HCT116 (cell line): Measurements from ENCODE around the gene LRRC53. TPM values are rescaled to one million over a fixed set of nuclear protein-coding genes. Genes with fewer than 3 reads are reported as not detected.

Source experiments
- ATAC-seq: fragments of 200-7000 bp; cut with Tn5 transposase; 2 replicates; pipeline ENCODE4 v1.9.1; 2020; ENCODE audit warnings: mild to moderate bottlenecking, moderate library complexity
- BruUV-seq: library from RNA; stranded (reverse); fragments of 400-500 nt; replicated peaks from 2 replicates; lab custom pipeline; 2021; lab: Mats Ljungman, UMichigan
- CTCF ChIA-PET: fragments of 300-600 bp; sonication (Branson Sonifier 250); formaldehyde crosslinking; loops from one replicate; lab custom pipeline; 2021; ENCODE audit warnings: antibody characterized with exemption; lab: Charles Lee
- POLR2A ChIA-PET: fragments of 300-600, 350-600 bp; sonication (Branson Sonifier 250); formaldehyde crosslinking; loops from one replicate; lab custom pipeline; 2021; ENCODE audit warnings: antibody characterized with exemption; lab: Charles Lee
- RAD21 ChIA-PET, 2 experiments: fragments of 300-600 bp; sonication (Branson Sonifier 250); formaldehyde crosslinking; loops; one replicate each; lab custom pipeline; 2023; ENCODE audit warnings: low total read pairs in 2 of 2; ENCODE audit not compliant: uncharacterized antibody in 2 of 2, unreplicated experiment in 2 of 2, low non-redundant PET in 1 of 2; lab: Charles Lee
- DNase-seq: peaks from one replicate; pipeline ENCODE4 v3.0.0-alpha.2; 2010; ENCODE audit warnings: low read depth, low spot score
- H2AFZ ChIP-seq: fragments of 200-600 bp; shearing (Covaris generic), sonication (generic); 2 replicates; pipeline ENCODE4 v1.6.1; 2017; ENCODE audit warnings: low read depth, mixed run types, mixed read lengths, antibody characterized with exemption, low read length; ENCODE audit not compliant: poor library complexity, severe bottlenecking
- H3K27ac ChIP-seq: 2 replicates; pipeline ENCODE4 v1.5.1; 2012; ENCODE audit warnings: low read depth, low read length
- H3K27me3 ChIP-seq: fragments of 200-600 bp; sonication (generic); 2 replicates; pipeline ENCODE4 v1.6.1; 2016; ENCODE audit warnings: mixed run types, low read length, mixed read lengths; ENCODE audit not compliant: insufficient read depth
- H3K36me3 ChIP-seq, 2 experiments: fragments of 200-500 bp in 1 of 2; fragments of 200-600 bp in 1 of 2; sonication (Bioruptor generic) in 1 of 2; sonication (generic) in 1 of 2; 2 replicates each; pipeline versions ENCODE4 v1.5.1 to v1.6.1; 2014 to 2016; ENCODE audit warnings: low read length in 2 of 2, inconsistent platforms in 1 of 2, mixed read lengths in 1 of 2, mixed run types in 1 of 2; ENCODE audit not compliant: insufficient read depth in 2 of 2, control insufficient read depth in 1 of 2
- H3K4me1 ChIP-seq, 2 experiments: fragments of 200-600 bp in 1 of 2; sonication (generic) in 1 of 2; 2 replicates each; pipeline versions ENCODE4 v1.5.1 to v1.6.1; 2012 to 2017; ENCODE audit warnings: low read length in 2 of 2, inconsistent platforms in 1 of 2, mild to moderate bottlenecking in 1 of 2, mixed read lengths in 1 of 2, mixed run types in 1 of 2, moderate library complexity in 1 of 2; ENCODE audit not compliant: insufficient read depth in 2 of 2, control insufficient read depth in 1 of 2
- H3K4me2 ChIP-seq: fragments of 200-600 bp; sonication (generic); 2 replicates; pipeline ENCODE4 v1.6.1; 2017; ENCODE audit warnings: mixed run types, low read length, mixed read lengths
- H3K4me3 ChIP-seq, 2 experiments: fragments of 200-600 bp in 1 of 2; sonication (generic) in 1 of 2; replicated peaks in 1 of 2; 2 replicates each; pipeline ENCODE4 v1.5.1; 2011 to 2016; ENCODE audit warnings: low read length in 2 of 2, control low read depth in 1 of 2, low read depth in 1 of 2, mild to moderate bottlenecking in 1 of 2, mixed read lengths in 1 of 2, mixed run types in 1 of 2
- H3K79me2 ChIP-seq: fragments of 200-600 bp; sonication (generic); 2 replicates; pipeline ENCODE4 v1.6.1; 2017; ENCODE audit warnings: mild to moderate bottlenecking, mixed run types, low read length, moderate library complexity, mixed read lengths; ENCODE audit not compliant: insufficient read depth
- H3K9ac ChIP-seq: fragments of 200-600 bp; sonication (generic); 2 replicates; pipeline ENCODE4 v1.6.1; 2016; ENCODE audit warnings: low read length, mixed read lengths
- H3K9me2 ChIP-seq: fragments of 200-600 bp; sonication (generic), shearing (Covaris generic); 2 replicates; pipeline ENCODE4 v1.6.1; 2017; ENCODE audit warnings: mixed run types, mild to moderate bottlenecking, moderate library complexity; ENCODE audit not compliant: insufficient read depth
- H3K9me3 ChIP-seq, 2 experiments: fragments of 200-500 bp in 1 of 2; fragments of 200-600 bp in 1 of 2; sonication (Bioruptor generic) in 1 of 2; sonication (generic) in 1 of 2; 2 replicates each; pipeline ENCODE4 v1.6.1; 2014 to 2017; ENCODE audit warnings: low read length in 2 of 2, mixed read lengths in 2 of 2, inconsistent platforms in 1 of 2, low read depth in 1 of 2, mild to moderate bottlenecking in 1 of 2, mixed run types in 1 of 2, moderate library complexity in 1 of 2; ENCODE audit not compliant: control insufficient read depth in 1 of 2, insufficient read depth in 1 of 2
- H4K20me1 ChIP-seq: fragments of 200-600 bp; sonication (generic), shearing (Covaris generic); 2 replicates; pipeline ENCODE4 v1.6.1; 2017; ENCODE audit warnings: mixed run types, mild to moderate bottlenecking, moderate library complexity; ENCODE audit not compliant: insufficient read depth
- CBX3 ChIP-seq: IDR thresholded peaks from 2 replicates; pipeline ENCODE4 v1.6.1; 2012; ENCODE audit warnings: low read depth
- POLR2AphosphoS5 ChIP-seq: IDR thresholded peaks from 2 replicates; pipeline ENCODE4 v1.6.1; 2011; ENCODE audit warnings: mild to moderate bottlenecking, low read depth, low read length, moderate library complexity
- SIN3A ChIP-seq: IDR thresholded peaks from 2 replicates; pipeline ENCODE4 v1.6.1; 2012; ENCODE audit warnings: low read depth
- SP1 ChIP-seq: IDR thresholded peaks from 2 replicates; pipeline ENCODE4 v1.6.1; 2012; ENCODE audit warnings: low read depth
- TCF7L2 ChIP-seq: IDR thresholded peaks from 2 replicates; pipeline ENCODE4 v1.7.0; 2011; ENCODE audit warnings: borderline replicate concordance, inconsistent platforms; ENCODE audit not compliant: insufficient read depth, insufficient read length; ENCODE audit errors: extremely low read depth
- ZFX ChIP-seq: fragments of 450-650 bp; IDR thresholded peaks from 2 replicates; pipeline ENCODE4 v1.6.1; 2017
- intact Hi-C: fragments of 100-400 bp; cut with micrococcal nuclease; formaldehyde crosslinking; loops from 2 replicates; pipeline ENCODE4 v1.10.0; 2022
- total RNA-seq: library from RNA; stranded (reverse); gene quantifications from one replicate; pipeline ENCODE4 v1.2.1, GENCODE V29; 2021; ENCODE audit not compliant: unreplicated experiment

The LRRC53 gene
- total RNA-seq, 1 experiment from 2014 or later: not detected

DNA sequence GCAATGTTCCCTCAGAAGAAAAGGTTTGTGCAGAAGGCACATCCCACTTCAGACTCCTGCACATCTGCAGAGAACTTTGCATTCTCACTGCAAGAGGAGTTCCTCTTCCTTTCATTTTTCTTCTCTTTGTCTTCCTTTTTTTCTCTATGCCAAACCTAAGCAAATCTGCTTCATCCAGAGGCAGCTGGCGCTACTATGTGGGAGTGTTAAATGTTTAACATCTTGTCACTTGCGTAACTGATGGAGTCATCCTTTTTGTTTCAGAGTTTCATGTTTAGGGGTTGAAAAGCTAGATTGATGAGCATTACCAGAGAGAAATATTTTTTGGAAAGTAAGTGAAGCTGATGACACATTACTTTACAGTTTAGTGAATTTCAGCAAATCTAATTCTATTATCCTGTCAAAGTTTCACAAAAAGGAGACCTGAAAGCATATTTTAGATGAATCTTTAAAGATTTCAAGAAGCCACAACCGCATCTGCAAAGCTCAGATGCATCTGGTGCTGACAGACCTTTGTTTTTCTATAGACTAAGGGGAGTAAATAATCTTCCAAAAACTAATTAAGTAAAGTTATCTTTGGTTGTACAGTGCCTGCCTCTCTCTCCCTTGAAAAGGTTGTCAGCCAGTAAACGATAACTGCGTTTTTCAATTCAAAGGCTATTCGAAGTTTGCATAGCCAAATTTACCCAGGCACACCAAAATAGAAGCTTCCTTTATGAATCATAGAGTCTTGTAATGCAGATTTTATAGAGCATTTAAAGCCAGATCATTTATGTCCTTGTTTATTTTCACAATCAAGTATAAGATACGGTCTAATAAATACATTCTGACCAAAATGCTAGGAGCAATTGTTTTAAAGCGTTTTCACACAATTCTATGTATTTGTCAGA is 1.2 kb upstream of the LRRC53 start:
- H3K4me3 ChIP-seq: no peak overlapping the region
- ATAC-seq: no peak
- H3K4me1 ChIP-seq: no peaks in the 10 kb centered on the region
- no peak for TF ChIP-seq POLR2AphosphoS5
- TF ChIP-seq TCF7L2: no peak
- TF ChIP-seq ZFX: no peak
- TF ChIP-seq SIN3A: no peak
- TF ChIP-seq SP1: no peak
- RAD21 ChIA-PET: no interaction called here
- H3K36me3 ChIP-seq: no peaks in the 10 kb centered on the region
- CTCF ChIA-PET: no interaction called here
- intact Hi-C loops: no loop called here
- H3K9me2 ChIP-seq: no peaks in the 10 kb centered on the region
- H4K20me1 ChIP-seq: no peaks in the 10 kb centered on the region
- H3K9me3 ChIP-seq: no peaks in the 10 kb centered on the region
- H3K79me2 ChIP-seq: no peaks in the 10 kb centered on the region
- DNase-seq: no peak
- POLR2A ChIA-PET: no interaction called here
- H2AFZ ChIP-seq: no peak overlapping the region
- H3K27ac ChIP-seq: no peak overlapping the region
- H3K27me3 ChIP-seq: peaks cover 10% of the 10 kb centered on the region; the same call in 1 of the 2 replicates
- no TSS peak for BruUV-seq
- H3K9ac ChIP-seq: no peak overlapping the region
- H3K4me2 ChIP-seq: no peak overlapping the region

DNA sequence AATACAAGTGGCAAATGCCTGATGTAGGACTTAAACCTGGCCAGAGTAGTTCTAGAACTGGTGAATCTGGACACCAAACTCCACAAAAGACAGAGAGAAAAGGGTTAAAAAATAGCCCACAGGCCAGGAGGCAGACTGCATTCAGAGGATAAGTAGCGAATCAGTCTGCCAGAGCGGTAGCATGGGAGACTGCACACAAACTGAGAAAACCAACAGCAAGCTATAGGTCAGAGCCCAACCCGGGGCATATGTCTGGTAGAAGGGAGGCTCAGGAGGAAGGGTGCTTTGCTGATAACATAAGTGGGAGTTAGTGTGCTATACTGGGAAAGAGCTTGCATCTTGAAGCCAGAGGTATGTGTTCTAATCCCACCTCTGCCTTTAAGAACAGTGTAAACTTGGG is 4.0 kb downstream of the LRRC53 start:
- DNase-seq: no peak
- ChIA-PET CTCF (no interaction called here), RAD21 (no interaction called here), POLR2A (no interaction called here)
- Histone ChIP-seq H3K9me3 (no peaks in the 10 kb centered on the region), H3K9me2 (no peaks in the 10 kb centered on the region), H3K9ac (no peak overlapping the region), H3K4me1 (no peaks in the 10 kb centered on the region), H2AFZ (no peak overlapping the region), H4K20me1 (no peaks in the 10 kb centered on the region), H3K4me3 (no peak overlapping the region), H3K79me2 (no peaks in the 10 kb centered on the region), H3K27ac (no peak overlapping the region), H3K36me3 (no peaks in the 10 kb centered on the region), H3K27me3 (peaks cover 40% of the 10 kb centered on the region), H3K4me2 (no peak overlapping the region)
- no peak for ATAC-seq
- no TSS peak for BruUV-seq
- intact Hi-C loops: loop anchor here (10.0 kb wide), 1 partner anchor 176 kb away; no protein-coding TSS in a partner anchor
- TF ChIP-seq CBX3: no peak
